OCI-LY7 (cell line): ENCODE results near the gene PWWP2A. TPM values are rescaled to one million over a fixed set of nuclear protein-coding genes. Genes with fewer than 3 reads are reported as not detected.

Source experiments
- BruUV-seq: library from RNA; stranded (reverse); fragments of 400-500 nt; replicated peaks from 2 replicates; lab custom pipeline; 2021; lab: Mats Ljungman, UMichigan
- CTCF ChIA-PET: fragments of 300-600 bp; sonication (Branson Sonifier 250); formaldehyde crosslinking; loops from one replicate; lab custom pipeline; 2022; ENCODE audit warnings: antibody characterized with exemption; ENCODE audit not compliant: unreplicated experiment; lab: Charles Lee
- POLR2A ChIA-PET: fragments of 300-600 bp; sonication (Branson Sonifier 250); formaldehyde crosslinking; loops from one replicate; lab custom pipeline; 2022; ENCODE audit warnings: antibody characterized with exemption; lab: Charles Lee
- DNase-seq: peaks from one replicate; pipeline ENCODE4 v3.0.0-alpha.2; 2015; ENCODE audit warnings: low spot score
- H2AFZ ChIP-seq: fragments of 200-600 bp; sonication (generic), shearing (Covaris generic); 2 replicates; pipeline ENCODE4 v1.6.1; 2014; ENCODE audit warnings: mild to moderate bottlenecking, antibody characterized with exemption, low read length, moderate library complexity
- H3K27ac ChIP-seq: fragments of 200-600 bp; sonication (generic); 2 replicates; pipeline ENCODE4 v1.5.1; 2014; ENCODE audit warnings: mixed run types, low read depth, mild to moderate bottlenecking, moderate library complexity, low read length, inconsistent platforms; ENCODE audit not compliant: poor library complexity, severe bottlenecking
- H3K36me3 ChIP-seq: fragments of 200-600 bp; sonication (generic); 2 replicates; pipeline ENCODE4 v1.6.1; 2014; ENCODE audit warnings: mild to moderate bottlenecking, antibody characterized with exemption, low read length, moderate library complexity, mixed read lengths; ENCODE audit not compliant: insufficient read depth
- H3K4me1 ChIP-seq: fragments of 200-600 bp; sonication (generic); 2 replicates; pipeline ENCODE4 v1.5.1; 2014; ENCODE audit warnings: mild to moderate bottlenecking, low read length; ENCODE audit not compliant: insufficient read depth, poor library complexity, severe bottlenecking
- H3K4me2 ChIP-seq: fragments of 200-600 bp; sonication (generic); 2 replicates; pipeline ENCODE4 v1.6.1; 2014; ENCODE audit warnings: mild to moderate bottlenecking, low read length
- H3K4me3 ChIP-seq: fragments of 200-600 bp; sonication (generic); 2 replicates; pipeline ENCODE4 v1.5.1; 2014; ENCODE audit warnings: mild to moderate bottlenecking, low read depth, low read length; ENCODE audit not compliant: poor library complexity, severe bottlenecking
- H3K79me2 ChIP-seq: fragments of 200-600 bp; sonication (generic); 2 replicates; pipeline ENCODE4 v1.6.1; 2016; ENCODE audit warnings: low read depth, mild to moderate bottlenecking, low read length, moderate library complexity, mixed read lengths; ENCODE audit not compliant: insufficient read depth
- H3K9me2 ChIP-seq: fragments of 200-600 bp; sonication (generic); 2 replicates; pipeline ENCODE4 v1.6.1; 2016; ENCODE audit warnings: mild to moderate bottlenecking, low read length, mixed read lengths; ENCODE audit not compliant: insufficient read depth
- H3K9me3 ChIP-seq: fragments of 200-600 bp; sonication (generic); 2 replicates; pipeline ENCODE4 v1.6.1; 2014; ENCODE audit warnings: mild to moderate bottlenecking, mixed run types, low read length, mixed read lengths
- H4K20me1 ChIP-seq: fragments of 200-600 bp; sonication (generic); 2 replicates; pipeline ENCODE4 v1.6.1; 2014; ENCODE audit warnings: mild to moderate bottlenecking, antibody characterized with exemption, low read length, moderate library complexity, mixed read lengths; ENCODE audit not compliant: insufficient read depth
- CTCF ChIP-seq: fragments of 200-600 bp; sonication (generic); conservative IDR thresholded peaks from 2 replicates; pipeline ENCODE4 v1.5.1; 2014; ENCODE audit warnings: mild to moderate bottlenecking, antibody characterized with exemption, low read length, moderate library complexity, mixed read lengths
- EZH2phosphoT487 ChIP-seq: fragments of 200-600 bp; sonication (generic); IDR thresholded peaks from 2 replicates; pipeline ENCODE4 v1.6.1; 2018; ENCODE audit warnings: low read depth, borderline replicate concordance, mild to moderate bottlenecking, mixed run types, antibody characterized with exemption, low read length, moderate library complexity, mixed read lengths
- intact Hi-C: fragments of 100-400 bp; cut with micrococcal nuclease; formaldehyde crosslinking; loops from one replicate; pipeline ENCODE4 v1.10.0; 2022; ENCODE audit not compliant: unreplicated experiment
- total RNA-seq, 2 experiments: library from RNA; depleted of rRNA in 1 of 2; stranded (reverse); fragments of >200 nt in 1 of 2; shearing (Covaris generic) in 1 of 2; gene quantifications; 2 replicates each; pipeline ENCODE4 v1.2.3, GENCODE V29; 2014 to 2022

The PWWP2A gene
- total RNA-seq, 2 experiments from 2014 or later = 28.3 to 28.4 TPM

- Histone ChIP-seq H2AFZ (no peak overlapping the region), H4K20me1 (no peaks in the 10 kb centered on the region), H3K4me2 (no peak overlapping the region), H3K9me3 (no peaks in the 10 kb centered on the region), H3K36me3 (no peaks in the 10 kb centered on the region), H3K27ac (no peak overlapping the region), H3K4me1 (no peaks in the 10 kb centered on the region), H3K4me3 (no peak overlapping the region), H3K79me2 (no peaks in the 10 kb centered on the region), H3K9me2 (no peaks in the 10 kb centered on the region)
- no TSS peak for BruUV-seq
- ChIA-PET POLR2A (no interaction called here), CTCF (no interaction called here)
- intact Hi-C loops = loop anchor here (5.0 kb wide), 1 partner anchor 304 kb away; no protein-coding TSS in a partner anchor
- TF ChIP-seq EZH2phosphoT487 = no peak
- TF ChIP-seq CTCF = no peak
- no peak for DNase-seq
These were observed 36.4 kb downstream of the PWWP2A start for GRCh38 chr5:160082614-160083500.

- Histone ChIP-seq H3K4me1 (no peaks in the 10 kb centered on the region), H3K79me2 (no peaks in the 10 kb centered on the region), H4K20me1 (no peaks in the 10 kb centered on the region), H3K27ac (no peak overlapping the region), H3K9me3 (no peaks in the 10 kb centered on the region), H3K36me3 (peaks cover 6% of the 10 kb centered on the region; the same call in 1 of the 2 replicates), H3K4me3 (no peak overlapping the region), H2AFZ (no peak overlapping the region), H3K9me2 (no peaks in the 10 kb centered on the region), H3K4me2 (no peak overlapping the region)
- TF ChIP-seq CTCF (no peak), EZH2phosphoT487 (no peak)
- DNase-seq = no peak
- intact Hi-C loops = loop anchor here (2.0 to 5.0 kb wide), 3 partner anchors 77 to 306 kb away; no protein-coding TSS in a partner anchor
- CTCF ChIA-PET = interaction anchor here (0.6 to 1.1 kb wide), 2 partner anchors 34 to 264 kb away, joined by 3 to 5 read pairs; no protein-coding TSS in a partner anchor
- POLR2A ChIA-PET = interaction anchor here (0.9 to 2.5 kb wide), 4 partner anchors 10 to 99 kb away, joined by 3 to 8 read pairs (median 6); no protein-coding TSS in a partner anchor
- no TSS peak for BruUV-seq
These were observed 37.8 kb downstream of the PWWP2A start for GRCh38 chr5:160081495-160081894.
